ENCODE results near the gene NUDC.
"Not testable (repeated sequence)": the region's sequence is repeated elsewhere in the genome, so short reads cannot be mapped to it uniquely, and the experiment has no call there.

NUDC gene

GRCh38 chr1:26921540-26922430 lies at the start of gene NUDC:
Gene NUDC, plus strand, starts transcription at chr1:26921743. Its CDS starts 106 bp downstream, at chr1:26921849.
- DNase-seq (ENCODE audit: low read depth) = peak; percentile 97

- DNase-seq (ENCODE audit: low read depth) = not testable (repeated sequence)
These were observed 48.4 kb upstream of the NUDC start for GRCh38 chr1:26873097-26873496.

GRCh38 chr1:26874896-26875295 lies 46.6 kb upstream of the NUDC start:
- no peak for DNase-seq (ENCODE audit: low read depth)

- DNase-seq (ENCODE audit: low read depth) = no peak
These were observed 44.2 kb upstream of the NUDC start for GRCh38 chr1:26877326-26877725.

- DNase-seq (ENCODE audit: low read depth) = no peak
These were observed 41.8 kb upstream of the NUDC start for GRCh38 chr1:26879793-26880192.

GRCh38 chr1:26881611-26882010 lies 39.9 kb upstream of the NUDC start:
- DNase-seq (ENCODE audit: low read depth) = not testable (repeated sequence)

GRCh38 chr1:26882696-26883463 lies 38.7 kb upstream of the NUDC start:
- DNase-seq (ENCODE audit: low read depth) = no peak

DNA sequence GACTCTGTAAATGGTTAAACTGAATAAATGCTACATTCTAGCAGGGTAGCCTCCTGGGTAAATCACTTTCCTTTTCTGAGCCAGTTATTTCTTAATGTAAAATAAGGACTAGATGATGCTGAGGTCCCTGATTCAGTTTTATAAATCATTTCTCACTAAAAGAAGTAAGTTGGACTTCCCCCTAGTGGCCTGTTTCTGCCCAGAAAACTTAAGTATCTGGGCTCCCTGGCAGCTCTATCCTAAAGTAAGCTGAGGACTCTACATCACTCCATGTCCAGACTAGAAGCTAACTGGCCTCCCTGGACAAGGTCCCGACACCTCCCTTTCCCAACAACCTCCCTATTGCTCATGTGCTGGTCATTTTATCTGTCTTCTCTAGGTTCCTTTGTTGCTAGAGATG lies 34.4 kb upstream of the NUDC start:
- DNase-seq (ENCODE audit: low read depth) = peak; percentile 54

DNA sequence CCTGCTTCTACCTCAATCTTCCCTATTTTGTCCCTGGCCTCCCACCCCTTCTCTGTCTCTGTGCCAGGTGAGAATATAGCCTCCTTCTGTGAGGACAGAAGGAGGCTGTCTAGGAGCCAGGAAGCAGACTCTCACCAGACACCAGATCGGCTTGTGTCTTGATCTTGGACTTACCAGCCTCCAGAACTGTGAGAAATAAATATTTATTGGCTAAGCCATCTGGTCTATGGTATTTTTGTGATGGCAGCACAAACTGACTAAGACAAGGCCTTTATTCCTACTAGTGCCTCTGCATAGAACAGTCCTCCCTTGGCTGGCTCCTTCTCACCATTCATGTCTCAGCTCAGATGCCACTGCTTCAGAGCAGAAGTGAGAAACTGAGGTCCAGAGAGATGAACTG lies 33.3 kb upstream of the NUDC start:
- DNase-seq (ENCODE audit: low read depth) = no peak

DNA sequence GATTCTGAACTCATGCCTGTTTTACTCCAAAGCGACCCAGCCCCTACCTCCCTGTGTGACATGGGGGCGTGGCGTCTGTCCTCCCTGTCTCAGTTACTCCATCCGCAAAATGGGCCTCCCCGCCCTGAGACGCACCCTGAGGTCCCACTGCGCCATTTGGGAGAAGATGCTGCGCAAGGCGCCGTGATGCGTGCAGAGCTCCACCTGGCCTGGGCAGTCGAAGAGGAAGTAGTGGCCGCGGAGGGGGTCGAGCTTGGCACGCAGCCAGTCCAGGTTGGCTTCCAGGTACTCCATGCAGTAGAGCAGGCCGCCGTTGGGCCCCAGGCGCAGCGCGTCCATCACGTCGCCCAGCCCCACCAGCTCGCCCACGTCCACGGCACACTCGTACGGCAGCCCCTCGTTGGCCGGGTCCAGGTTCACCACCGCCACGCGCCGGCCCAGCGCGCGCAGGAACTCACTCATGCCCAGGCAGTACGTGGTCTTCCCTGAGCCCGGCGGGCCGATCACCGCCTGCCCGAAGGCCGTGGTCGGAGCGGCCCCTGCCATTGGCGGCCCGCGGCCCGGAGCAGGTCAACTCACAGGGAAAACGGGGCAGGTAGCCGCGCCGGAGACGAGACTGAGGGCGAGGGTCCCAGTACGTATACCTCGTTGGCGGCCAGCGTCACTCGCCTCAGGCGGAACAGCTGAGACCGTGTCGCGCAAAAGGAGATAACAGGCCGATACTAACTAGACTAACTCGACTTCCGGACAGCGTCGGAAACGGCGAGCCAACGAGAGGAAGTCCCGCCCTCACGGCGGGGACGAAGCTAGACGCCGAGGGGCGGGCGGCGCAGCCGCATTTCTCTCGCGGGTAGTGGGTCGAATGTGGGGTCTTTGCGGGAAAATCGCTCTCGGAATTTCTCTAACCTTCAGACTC lies 31.7 kb upstream of the NUDC start, which contains the start of gene GPN2:
Gene GPN2, minus strand, starts transcription at position 733 of the 916 bp plus-strand sequence. Its CDS starts 187 bp downstream, at position 546.
- peak; percentile 74 for DNase-seq (ENCODE audit: low read depth)

- no peak for DNase-seq (ENCODE audit: low read depth)
These were observed 31.1 kb upstream of the NUDC start for GRCh38 chr1:26890467-26890796.

- DNase-seq (ENCODE audit: low read depth) = no peak
These were observed 27.3 kb upstream of the NUDC start for GRCh38 chr1:26894263-26894662.

DNA sequence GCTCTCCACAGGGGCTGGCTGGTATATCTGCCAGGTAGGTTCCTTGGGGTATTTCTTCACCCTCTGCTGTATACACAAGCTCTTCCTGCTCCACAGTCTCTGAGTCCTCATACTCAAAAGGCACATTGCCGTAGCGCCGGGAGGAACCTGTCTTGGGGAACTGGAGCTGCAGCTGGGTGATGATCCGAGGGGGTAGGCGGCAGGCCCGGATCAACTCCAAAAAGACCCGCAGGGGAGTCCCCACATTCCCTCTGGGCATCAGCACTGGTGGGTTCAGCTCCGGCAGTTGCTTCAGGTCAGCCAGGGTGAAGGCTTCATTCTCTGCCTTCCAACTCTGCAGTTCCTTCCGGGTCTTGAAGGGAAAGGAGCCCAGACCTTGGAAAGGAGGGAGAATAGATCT lies 24.2 kb upstream of the NUDC start:
- DNase-seq (ENCODE audit: low read depth) = no peak

- DNase-seq (ENCODE audit: low read depth) = peak; percentile 92
These were observed 21.3 kb upstream of the NUDC start, which contains the start of gene GPATCH3 for GRCh38 chr1:26900001-26900814. Gene GPATCH3, minus strand, starts transcription at chr1:26900467. Its CDS starts 25 bp downstream, at chr1:26900442.

- DNase-seq (ENCODE audit: low read depth) = no peak
These were observed 20.6 kb upstream of the NUDC start for GRCh38 chr1:26900815-26901511.

DNA sequence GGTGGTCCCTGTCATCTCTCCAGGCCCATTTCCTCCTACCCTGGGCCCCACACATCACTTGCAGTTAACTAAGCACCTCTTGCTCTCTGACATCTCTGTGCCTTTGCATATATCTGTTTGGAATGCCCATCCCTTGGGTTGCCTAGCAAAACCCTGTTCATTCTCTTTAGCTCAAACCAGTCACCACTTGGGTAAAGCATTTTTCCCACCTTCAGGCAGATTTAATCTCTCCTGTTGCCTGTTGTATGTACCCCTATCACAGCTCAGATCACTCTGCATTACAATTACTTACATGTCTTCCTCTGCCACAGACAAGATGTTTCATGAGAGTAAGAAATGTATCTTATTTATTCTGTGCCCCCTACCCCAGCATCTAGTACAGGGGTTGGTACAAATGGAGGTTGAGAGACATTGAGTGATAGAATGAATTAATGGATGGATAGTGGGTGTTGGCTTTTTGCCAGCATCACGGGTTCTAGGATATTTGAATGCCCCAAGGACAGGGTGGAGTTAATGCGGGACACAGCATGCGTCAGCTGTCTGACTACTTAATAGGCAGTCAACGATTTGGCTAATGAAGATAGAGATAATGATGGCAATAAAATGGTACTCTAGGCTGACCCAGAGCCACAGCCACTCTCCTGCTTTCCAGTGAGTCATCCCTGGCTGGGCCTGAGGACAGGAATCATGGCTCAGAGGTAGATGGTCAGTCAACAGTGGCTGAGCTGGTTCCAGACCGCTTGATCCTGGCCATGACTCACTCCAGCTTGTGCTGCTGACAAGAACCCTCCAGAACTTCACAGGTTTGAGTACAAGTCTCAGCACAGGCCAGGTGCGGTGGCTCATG lies 14.2 kb upstream of the NUDC start:
- peak; percentile 47 for DNase-seq (ENCODE audit: low read depth)

DNA sequence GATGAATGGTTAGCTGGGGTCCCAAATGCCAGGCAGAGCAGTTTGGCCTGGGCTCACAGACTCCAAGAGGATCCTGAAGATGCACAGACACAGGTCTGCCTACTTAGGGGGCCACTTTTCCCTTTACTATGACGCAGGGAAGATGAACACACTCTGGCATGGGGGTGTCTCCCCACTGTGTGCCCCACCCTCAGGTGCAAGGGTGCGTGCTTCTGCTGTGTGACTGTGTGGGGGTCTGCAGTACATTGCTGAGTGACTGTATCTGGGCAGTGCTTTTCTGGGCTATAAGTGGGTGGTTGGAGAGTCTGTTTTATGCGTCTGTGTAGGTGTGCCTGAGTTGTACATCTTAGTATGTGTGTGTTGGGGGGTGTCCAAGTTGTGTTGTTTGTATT lies 11.6 kb upstream of the NUDC start:
- no peak for DNase-seq (ENCODE audit: low read depth)

- no peak for DNase-seq (ENCODE audit: low read depth)
These were observed 11.0 kb upstream of the NUDC start for GRCh38 chr1:26910343-26911160.
